ENCODE results near the gene IL4R. TPM values are rescaled to one million over a fixed set of nuclear protein-coding genes. Genes with fewer than 3 reads are reported as not detected.

The IL4R gene
- total RNA-seq, 1 donor from 2014 or later = 23.6 TPM

- Mint-ChIP-seq H3K36me3 (ENCODE audit: insufficient read depth) (no peaks in the 10 kb centered on the region), H3K9me3 (ENCODE audit: low read depth) (peaks cover 4% of the 10 kb centered on the region), H3K27ac (no peak overlapping the region), H3K4me1 (ENCODE audit: low read depth) (no peaks in the 10 kb centered on the region), H3K4me3 (ENCODE audit: low read depth) (no peak overlapping the region), H3K27me3 (peaks cover 4% of the 10 kb centered on the region)
- no peak for DNase-seq (ENCODE audit: low spot score, unreplicated experiment)
- TF ChIP-seq CTCF (IDR thresholded peaks at IDR 0.05; ENCODE audit: unreplicated experiment) = no peak
These were observed 23.2 kb upstream of the IL4R start for GRCh38 chr16:27290562-27290961.

- Mint-ChIP-seq H3K36me3 (ENCODE audit: insufficient read depth) (no peaks in the 10 kb centered on the region), H3K9me3 (ENCODE audit: low read depth) (peaks cover 4% of the 10 kb centered on the region), H3K4me3 (ENCODE audit: low read depth) (no peak overlapping the region), H3K4me1 (ENCODE audit: low read depth) (no peaks in the 10 kb centered on the region), H3K27me3 (peaks cover 4% of the 10 kb centered on the region), H3K27ac (no peak overlapping the region)
- DNase-seq (ENCODE audit: low spot score, unreplicated experiment) = no peak
- no peak for TF ChIP-seq CTCF (IDR thresholded peaks at IDR 0.05; ENCODE audit: unreplicated experiment)
These were observed 22.7 kb upstream of the IL4R start for GRCh38 chr16:27291106-27291505.

GRCh38 chr16:27291722-27292240, 22.0 kb upstream of the IL4R start:
- H3K27me3 Mint-ChIP-seq = peaks cover 4% of the 10 kb centered on the region
- H3K4me1 Mint-ChIP-seq (ENCODE audit: low read depth) = no peaks in the 10 kb centered on the region
- H3K4me3 Mint-ChIP-seq (ENCODE audit: low read depth) = no peak overlapping the region
- peaks cover 4% of the 10 kb centered on the region for H3K9me3 Mint-ChIP-seq (ENCODE audit: low read depth)
- H3K36me3 Mint-ChIP-seq (ENCODE audit: insufficient read depth) = no peaks in the 10 kb centered on the region
- no peak for TF ChIP-seq CTCF (IDR thresholded peaks at IDR 0.05; ENCODE audit: unreplicated experiment)
- H3K27ac Mint-ChIP-seq = no peak overlapping the region
- DNase-seq (ENCODE audit: low spot score, unreplicated experiment) = no peak

GRCh38 chr16:27293343-27293742, 20.4 kb upstream of the IL4R start:
- DNase-seq (ENCODE audit: low spot score, unreplicated experiment) = no peak
- TF ChIP-seq CTCF (IDR thresholded peaks at IDR 0.05; ENCODE audit: unreplicated experiment) = no peak
- no peaks in the 10 kb centered on the region for H3K9me3 Mint-ChIP-seq (ENCODE audit: low read depth)
- peaks cover 4% of the 10 kb centered on the region for H3K27me3 Mint-ChIP-seq
- no peaks in the 10 kb centered on the region for H3K4me1 Mint-ChIP-seq (ENCODE audit: low read depth)
- H3K4me3 Mint-ChIP-seq (ENCODE audit: low read depth) = no peak overlapping the region
- H3K27ac Mint-ChIP-seq = no peak overlapping the region
- no peaks in the 10 kb centered on the region for H3K36me3 Mint-ChIP-seq (ENCODE audit: insufficient read depth)

- H3K36me3 Mint-ChIP-seq (ENCODE audit: insufficient read depth) = no peaks in the 10 kb centered on the region
- no peak for DNase-seq (ENCODE audit: low spot score, unreplicated experiment)
- peaks cover 2% of the 10 kb centered on the region for H3K27me3 Mint-ChIP-seq
- H3K4me3 Mint-ChIP-seq (ENCODE audit: low read depth) = no peak overlapping the region
- no peaks in the 10 kb centered on the region for H3K9me3 Mint-ChIP-seq (ENCODE audit: low read depth)
- no peaks in the 10 kb centered on the region for H3K4me1 Mint-ChIP-seq (ENCODE audit: low read depth)
- no peak for TF ChIP-seq CTCF (IDR thresholded peaks at IDR 0.05; ENCODE audit: unreplicated experiment)
- H3K27ac Mint-ChIP-seq = no peak overlapping the region
These were observed 15.6 kb upstream of the IL4R start for GRCh38 chr16:27298132-27298531.
